ENCODE measurements around the gene FAM241A. TPM values are rescaled to one million over a fixed set of nuclear protein-coding genes. Genes with fewer than 3 reads are reported as not detected.

Gene FAM241A
- total RNA-seq, 3 donors from 2014 or later: 0.75 to 2.1 (median 1.8) TPM

DNA sequence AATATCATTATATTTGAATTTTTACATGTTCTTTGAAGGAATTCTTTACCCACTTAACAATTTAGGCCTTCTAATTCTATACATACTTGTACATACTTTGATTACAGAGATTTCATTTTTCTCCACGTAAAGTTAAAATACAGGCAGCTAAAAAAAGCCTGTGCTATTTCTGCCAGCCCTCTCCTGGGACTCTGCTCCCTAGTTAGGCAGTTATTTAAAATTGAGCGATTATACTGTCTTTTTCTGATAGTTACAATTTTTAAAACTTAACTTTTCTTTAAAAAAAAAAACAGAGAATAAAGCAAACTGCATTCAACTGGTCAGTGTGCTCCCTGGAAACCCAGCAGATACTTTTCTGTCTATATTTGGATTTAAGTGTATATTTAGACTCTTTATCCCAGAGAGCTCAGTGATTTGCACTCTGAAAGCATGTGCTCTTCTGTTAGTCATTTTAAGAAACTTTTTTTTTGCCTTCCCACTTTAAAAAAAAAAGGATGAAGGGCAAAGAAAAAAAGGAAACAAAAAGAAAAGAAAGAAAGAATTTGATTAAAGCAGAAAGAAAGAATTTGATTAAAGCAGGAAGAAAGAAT is 18.1 kb upstream of the FAM241A start:
- ATAC-seq (no peak), DNase-seq (no peak)
- no peak overlapping the region for H3K4me3 ChIP-seq
- H3K36me3 ChIP-seq (ENCODE audit: low read depth): no peaks in the 10 kb centered on the region
- intact Hi-C loops (cut with DNase I, micrococcal nuclease): no loop called here
- H3K9me3 ChIP-seq: no peaks in the 10 kb centered on the region
- H3K4me1 ChIP-seq (ENCODE audit: low read depth): no peaks in the 10 kb centered on the region
- TF ChIP-seq, protein P1, sequence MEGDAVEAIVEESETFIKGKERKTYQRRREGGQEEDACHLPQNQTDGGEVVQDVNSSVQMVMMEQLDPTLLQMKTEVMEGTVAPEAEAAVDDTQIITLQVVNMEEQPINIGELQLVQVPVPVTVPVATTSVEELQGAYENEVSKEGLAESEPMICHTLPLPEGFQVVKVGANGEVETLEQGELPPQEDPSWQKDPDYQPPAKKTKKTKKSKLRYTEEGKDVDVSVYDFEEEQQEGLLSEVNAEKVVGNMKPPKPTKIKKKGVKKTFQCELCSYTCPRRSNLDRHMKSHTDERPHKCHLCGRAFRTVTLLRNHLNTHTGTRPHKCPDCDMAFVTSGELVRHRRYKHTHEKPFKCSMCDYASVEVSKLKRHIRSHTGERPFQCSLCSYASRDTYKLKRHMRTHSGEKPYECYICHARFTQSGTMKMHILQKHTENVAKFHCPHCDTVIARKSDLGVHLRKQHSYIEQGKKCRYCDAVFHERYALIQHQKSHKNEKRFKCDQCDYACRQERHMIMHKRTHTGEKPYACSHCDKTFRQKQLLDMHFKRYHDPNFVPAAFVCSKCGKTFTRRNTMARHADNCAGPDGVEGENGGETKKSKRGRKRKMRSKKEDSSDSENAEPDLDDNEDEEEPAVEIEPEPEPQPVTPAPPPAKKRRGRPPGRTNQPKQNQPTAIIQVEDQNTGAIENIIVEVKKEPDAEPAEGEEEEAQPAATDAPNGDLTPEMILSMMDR (IDR thresholded peaks at IDR 0.05): no peak

DNA sequence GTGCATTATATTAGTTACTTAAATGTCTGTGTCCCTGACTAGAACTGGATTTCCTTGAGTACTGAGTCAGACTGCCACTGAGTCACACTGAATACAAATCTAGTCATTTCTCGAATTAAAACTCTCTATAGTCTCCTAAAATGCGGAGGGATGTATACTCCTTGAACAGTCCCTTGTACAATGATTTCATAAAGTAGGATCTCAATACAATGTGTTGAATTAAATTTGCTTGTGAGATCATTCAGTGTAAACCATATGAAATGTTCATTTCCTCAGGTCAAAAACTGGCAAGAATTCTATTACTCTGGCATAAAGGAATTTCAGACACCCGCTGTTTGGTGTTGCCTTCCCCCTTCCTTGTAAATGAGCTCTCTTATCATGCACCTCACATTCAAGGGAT is 17.5 kb upstream of the FAM241A start:
- TF ChIP-seq, protein P1 (IDR thresholded peaks at IDR 0.05): no peak
- Histone ChIP-seq H3K4me3 (no peak overlapping the region), H3K9me3 (no peaks in the 10 kb centered on the region), H3K36me3 (ENCODE audit: low read depth) (no peaks in the 10 kb centered on the region), H3K4me1 (ENCODE audit: low read depth) (no peaks in the 10 kb centered on the region)
- no peak for ATAC-seq
- intact Hi-C loops (cut with DNase I, micrococcal nuclease): no loop called here
- DNase-seq: no peak

DNA sequence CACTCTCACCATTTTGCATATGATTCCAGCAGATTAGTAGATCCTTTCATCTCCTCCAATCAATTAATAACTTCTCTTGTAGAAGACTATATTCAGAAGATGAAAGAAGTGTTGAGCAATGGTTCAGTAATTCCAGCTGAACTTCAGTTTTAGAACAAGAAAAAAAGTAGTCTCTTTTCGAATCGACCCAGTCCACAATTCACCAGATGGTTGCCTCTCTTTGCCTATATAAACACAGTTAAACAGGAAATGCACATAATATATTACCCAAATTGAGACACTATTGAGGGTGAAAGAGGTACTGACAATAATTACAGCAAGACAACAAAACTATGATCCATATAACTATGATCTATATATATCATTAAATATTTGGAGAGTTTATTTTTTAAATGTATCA is 16.8 kb upstream of the FAM241A start:
- DNase-seq: no peak
- TF ChIP-seq, protein P1 (IDR thresholded peaks at IDR 0.05): no peak
- H3K9me3 ChIP-seq: no peaks in the 10 kb centered on the region
- no peak for ATAC-seq
- H3K36me3 ChIP-seq (ENCODE audit: low read depth): no peaks in the 10 kb centered on the region
- H3K4me3 ChIP-seq: no peak overlapping the region
- H3K4me1 ChIP-seq (ENCODE audit: low read depth): no peaks in the 10 kb centered on the region
- intact Hi-C loops (cut with DNase I, micrococcal nuclease): no loop called here

DNA sequence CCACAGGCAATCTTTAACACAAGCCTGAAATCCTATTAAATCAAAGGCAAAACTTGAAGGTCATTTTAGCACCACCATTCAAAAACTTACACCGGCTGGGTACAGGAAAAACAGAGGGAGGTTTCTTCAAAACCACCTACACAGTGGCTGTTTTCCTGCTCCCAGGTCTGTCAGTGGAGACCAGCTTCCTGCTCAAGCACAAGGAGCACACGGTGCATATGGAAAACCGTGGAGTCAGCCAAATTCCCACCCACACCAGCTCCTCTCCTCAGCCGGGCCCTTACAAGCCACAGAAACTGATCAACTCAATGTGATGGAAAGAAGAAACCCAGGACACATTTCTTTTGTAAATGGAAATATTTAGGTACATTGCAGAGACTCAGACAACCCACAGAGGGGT is 14.3 kb upstream of the FAM241A start:
- intact Hi-C loops (cut with DNase I, micrococcal nuclease): no loop called here
- ATAC-seq: no peak
- no peaks in the 10 kb centered on the region for H3K36me3 ChIP-seq (ENCODE audit: low read depth)
- no peaks in the 10 kb centered on the region for H3K4me1 ChIP-seq (ENCODE audit: low read depth)
- DNase-seq: no peak
- no peaks in the 10 kb centered on the region for H3K9me3 ChIP-seq
- H3K4me3 ChIP-seq: no peak overlapping the region
- TF ChIP-seq, protein P1 (IDR thresholded peaks at IDR 0.05): no peak

DNA sequence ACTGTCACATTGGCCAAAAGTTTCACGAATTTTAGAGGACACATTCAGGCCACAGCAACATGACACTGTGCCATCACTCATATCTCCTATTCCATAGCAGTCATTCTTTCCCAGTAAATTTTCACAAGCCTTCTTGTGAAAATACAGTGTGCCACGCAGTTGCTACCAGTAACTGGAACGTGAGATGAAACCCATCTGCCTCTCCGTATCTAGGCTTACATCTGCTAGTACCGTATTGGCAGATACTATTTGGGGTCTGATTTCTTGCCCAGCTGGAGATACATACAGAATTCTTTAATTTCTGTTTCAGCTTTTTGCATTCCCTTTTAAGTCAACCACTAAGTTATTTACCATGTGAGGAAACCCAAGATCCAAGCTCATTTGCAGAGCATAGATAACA is 8.7 kb upstream of the FAM241A start:
- DNase-seq (no peak), ATAC-seq (no peak)
- intact Hi-C loops (cut with DNase I, micrococcal nuclease): no loop called here
- Histone ChIP-seq H3K9me3 (no peaks in the 10 kb centered on the region), H3K36me3 (ENCODE audit: low read depth) (no peaks in the 10 kb centered on the region), H3K4me1 (ENCODE audit: low read depth) (no peaks in the 10 kb centered on the region), H3K4me3 (no peak overlapping the region)
- TF ChIP-seq, protein P1 (IDR thresholded peaks at IDR 0.05): no peak

DNA sequence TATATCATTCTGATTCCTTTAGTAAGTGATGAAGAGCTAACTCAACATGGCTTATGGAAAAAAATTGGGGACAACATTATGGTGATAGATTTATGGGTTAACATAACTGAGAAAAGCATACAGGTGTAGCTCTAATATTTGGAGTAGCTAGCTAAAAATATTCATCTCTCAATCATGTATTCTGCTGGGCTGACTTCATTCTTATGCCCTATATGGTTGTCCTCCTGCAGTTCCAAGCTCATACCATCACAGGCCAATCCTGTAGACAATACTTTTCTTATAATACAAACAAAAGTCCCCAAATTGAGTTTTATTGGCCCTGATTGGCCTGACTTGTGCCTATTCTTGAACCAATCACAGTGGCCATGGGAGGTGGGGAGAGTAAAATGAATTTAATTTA is 6.7 kb upstream of the FAM241A start:
- Histone ChIP-seq H3K36me3 (ENCODE audit: low read depth) (no peaks in the 10 kb centered on the region), H3K9me3 (no peaks in the 10 kb centered on the region), H3K4me1 (ENCODE audit: low read depth) (no peaks in the 10 kb centered on the region), H3K4me3 (no peak overlapping the region)
- TF ChIP-seq, protein P1 (IDR thresholded peaks at IDR 0.05): no peak
- ATAC-seq: no peak
- DNase-seq: no peak
- intact Hi-C loops (cut with DNase I, micrococcal nuclease): no loop called here

All from mucosa of descending colon (tissue), 3 donors.